A549 (cell line): Measurements from ENCODE around the gene LIN37. TPM values are rescaled to one million over a fixed set of nuclear protein-coding genes. Genes with fewer than 3 reads are reported as not detected.

Experiments used
- BHLHE40 ChIP-seq: IDR thresholded peaks from 2 replicates; pipeline ENCODE4 v1.6.1; 2012; ENCODE audit warnings: low read depth, low read length, inconsistent platforms
- CBX2 ChIP-seq: fragments of 200-600 bp; sonication (generic); IDR thresholded peaks from 2 replicates; pipeline ENCODE4 v1.6.1; 2016; ENCODE audit warnings: low read depth, mild to moderate bottlenecking, borderline replicate concordance
- CBX8 ChIP-seq: fragments of 200-600 bp; sonication (generic); IDR thresholded peaks from 2 replicates; pipeline ENCODE4 v1.6.1; 2016
- CEBPB ChIP-seq, 2 experiments: fragments of >200 bp in 1 of 2; sonication (Bioruptor Twin) in 1 of 2; formaldehyde crosslinking in 1 of 2; IDR thresholded peaks; 2 replicates each; pipeline ENCODE4 v1.6.1; 2012 to 2016
- ESRRA ChIP-seq: fragments of 150-350 bp; IDR thresholded peaks from 2 replicates; pipeline ENCODE4 v1.6.1; 2014; ENCODE audit warnings: mild to moderate bottlenecking, low read length, borderline replicate concordance
- GATA3 ChIP-seq: IDR thresholded peaks from 2 replicates; pipeline ENCODE4 v1.6.1; 2012; ENCODE audit warnings: borderline replicate concordance
- HDAC2 ChIP-seq: fragments of 200-600 bp; sonication (generic); IDR thresholded peaks from 2 replicates; pipeline ENCODE4 v1.6.1; 2016
- HEYL ChIP-seq: fragments of 250-450 bp; sonication (Bioruptor Pico); IDR thresholded peaks from 2 replicates; pipeline ENCODE4 v1.8.0; 2021; ENCODE audit warnings: mild to moderate bottlenecking, moderate library complexity
- HOXA7 ChIP-seq: fragments of 250-450 bp; sonication (Bioruptor Pico); IDR thresholded peaks from 2 replicates; pipeline ENCODE4 v1.5.0; 2020; ENCODE audit warnings: mild to moderate bottlenecking, moderate library complexity
- JUNB ChIP-seq: fragments of >200 bp; sonication (Bioruptor Twin); formaldehyde crosslinking; IDR thresholded peaks from 2 replicates; pipeline ENCODE4 v1.6.1; 2016
- KDM5A ChIP-seq: fragments of 200-600 bp; sonication (generic); IDR thresholded peaks from 2 replicates; pipeline ENCODE4 v1.6.1; 2016; ENCODE audit warnings: antibody characterized with exemption, mild to moderate bottlenecking
- MYC ChIP-seq: IDR thresholded peaks from 2 replicates; pipeline ENCODE4 v1.6.1; 2012; ENCODE audit warnings: mild to moderate bottlenecking, inconsistent platforms, low read length, improper control_type of control experiment, borderline replicate concordance
- PHF8 ChIP-seq: fragments of 200-600 bp; sonication (generic); IDR thresholded peaks from 2 replicates; pipeline ENCODE4 v1.6.1; 2016; ENCODE audit warnings: low read depth, mild to moderate bottlenecking, antibody characterized with exemption, moderate library complexity, borderline replicate concordance
- RARB ChIP-seq: fragments of 250-450 bp; sonication (Bioruptor Pico); IDR thresholded peaks from 2 replicates; pipeline ENCODE4 v1.8.0; 2021; ENCODE audit warnings: mild to moderate bottlenecking, moderate library complexity
- RCOR1 ChIP-seq: fragments of 150-350 bp; IDR thresholded peaks from 2 replicates; pipeline ENCODE4 v1.6.1; 2014; ENCODE audit warnings: antibody characterized with exemption, low read length, low read depth
- RNF2 ChIP-seq: fragments of 200-600 bp; sonication (generic); IDR thresholded peaks from 2 replicates; pipeline ENCODE4 v1.6.1; 2016; ENCODE audit warnings: low read depth, mild to moderate bottlenecking, antibody characterized with exemption, moderate library complexity, borderline replicate concordance
- SMC3 ChIP-seq: fragments of >200 bp; sonication (Bioruptor Twin); formaldehyde crosslinking; IDR thresholded peaks from 3 replicates; pipeline ENCODE4 v1.6.1; 2018; ENCODE audit warnings: inconsistent platforms
- ZNF302 ChIP-seq: fragments of 250-450 bp; sonication (Bioruptor Pico); IDR thresholded peaks from 2 replicates; pipeline ENCODE4 v1.9.0; 2021; ENCODE audit warnings: inconsistent platforms, mild to moderate bottlenecking, moderate library complexity
- ZSCAN20 ChIP-seq: fragments of 250-450 bp; sonication (Bioruptor Pico); IDR thresholded peaks from 2 replicates; pipeline ENCODE4 v1.8.0; 2022; ENCODE audit warnings: mild to moderate bottlenecking, moderate library complexity
- polyA plus RNA-seq, 4 experiments: library from polyadenylated mRNA; depleted of rRNA in 3 of 4; stranded (reverse); fragments of >200 nt; fragmentation: RNase III in 1 of 4; extraction: RNeasy Plus Mini Kit Qiagen cat#74134 plus additional on column Dnase treatment in 1 of 4; gene quantifications; 2 replicates in 3 of 4; 3 replicates in 1 of 4; pipeline ENCODE4 v1.2.3, GENCODE V29; 2011 to 2017
- TF ChIP-seq, protein P1 (sequence below): IDR thresholded peaks from 2 replicates; pipeline ENCODE4 v1.6.1; 2012
- TF ChIP-seq, protein P2 (sequence below): fragments of 250-450 bp; sonication (Bioruptor Pico); IDR thresholded peaks from 2 replicates; pipeline ENCODE4 v1.5.0; 2020; ENCODE audit warnings: low read depth, mild to moderate bottlenecking, moderate library complexity
- TF ChIP-seq, protein P3 (sequence below): IDR thresholded peaks from 2 replicates; pipeline ENCODE4 v1.6.1; 2012; ENCODE audit warnings: low read depth, borderline replicate concordance
- TF ChIP-seq, protein P4 (sequence below): fragments of 200-600 bp; sonication (generic); IDR thresholded peaks from 2 replicates; pipeline ENCODE4 v1.6.1; 2016; ENCODE audit warnings: antibody characterized with exemption, mild to moderate bottlenecking, moderate library complexity

LIN37 gene
- polyA plus RNA-seq, 2 of the 4 experiments (the other 2 are of a cell fraction): 8.1 to 23.1 TPM

DNA sequence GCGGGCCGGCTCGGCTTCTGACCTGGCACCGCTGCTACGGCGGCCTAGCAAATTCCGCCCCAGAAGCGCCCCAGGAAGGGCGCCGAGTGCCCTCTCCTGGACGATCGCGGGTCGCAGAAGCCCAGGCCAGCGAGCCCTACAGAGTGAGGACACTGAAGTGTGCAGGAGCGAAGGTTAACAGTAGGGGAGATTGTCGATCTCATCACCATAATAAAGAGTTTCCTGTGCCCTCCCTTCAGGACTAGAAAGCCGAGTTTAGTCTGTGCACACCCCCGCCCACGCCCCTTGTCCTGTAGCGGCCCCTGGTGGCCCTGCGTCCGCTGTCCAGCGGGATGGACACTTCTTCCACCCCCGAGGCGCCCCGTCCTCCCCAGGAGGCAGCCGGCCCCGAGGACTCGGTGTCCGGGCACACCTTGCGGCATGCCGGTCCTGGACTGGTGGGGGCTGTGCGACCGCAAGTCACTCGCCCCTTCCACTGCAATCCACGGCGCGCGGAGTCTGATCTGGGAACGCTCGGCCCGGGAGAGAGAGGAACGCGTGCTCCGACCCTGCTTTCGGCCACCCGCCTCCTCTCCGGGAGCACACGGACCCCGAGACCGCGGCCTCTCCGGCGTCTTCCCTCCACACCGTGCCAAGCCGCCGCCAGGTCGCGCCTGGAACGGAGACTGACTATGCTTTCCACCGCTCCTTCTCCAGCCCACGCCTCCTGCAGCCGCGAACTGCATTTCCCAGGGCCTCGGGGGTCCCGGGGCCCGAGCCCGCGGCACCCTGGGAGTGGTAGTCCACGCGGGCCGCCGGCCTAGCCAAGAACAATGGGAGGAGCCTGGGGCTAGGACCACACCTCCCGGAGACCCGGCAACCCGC, 31.3 kb upstream of the LIN37 start (continued):
- TF ChIP-seq RNF2: no peak
- TF ChIP-seq KDM5A: peak; percentile 94
- TF ChIP-seq JUNB: no peak
- TF ChIP-seq PHF8: peak; percentile 28
- TF ChIP-seq, protein P1, sequence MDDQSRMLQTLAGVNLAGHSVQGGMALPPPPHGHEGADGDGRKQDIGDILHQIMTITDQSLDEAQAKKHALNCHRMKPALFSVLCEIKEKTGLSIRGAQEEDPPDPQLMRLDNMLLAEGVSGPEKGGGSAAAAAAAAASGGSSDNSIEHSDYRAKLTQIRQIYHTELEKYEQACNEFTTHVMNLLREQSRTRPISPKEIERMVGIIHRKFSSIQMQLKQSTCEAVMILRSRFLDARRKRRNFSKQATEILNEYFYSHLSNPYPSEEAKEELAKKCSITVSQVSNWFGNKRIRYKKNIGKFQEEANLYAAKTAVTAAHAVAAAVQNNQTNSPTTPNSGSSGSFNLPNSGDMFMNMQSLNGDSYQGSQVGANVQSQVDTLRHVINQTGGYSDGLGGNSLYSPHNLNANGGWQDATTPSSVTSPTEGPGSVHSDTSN: 0 out of 2 replicates have a peak, but pooled peaks have one; percentile 54
- peak; percentile 98 for TF ChIP-seq SMC3
- TF ChIP-seq, protein P2, sequence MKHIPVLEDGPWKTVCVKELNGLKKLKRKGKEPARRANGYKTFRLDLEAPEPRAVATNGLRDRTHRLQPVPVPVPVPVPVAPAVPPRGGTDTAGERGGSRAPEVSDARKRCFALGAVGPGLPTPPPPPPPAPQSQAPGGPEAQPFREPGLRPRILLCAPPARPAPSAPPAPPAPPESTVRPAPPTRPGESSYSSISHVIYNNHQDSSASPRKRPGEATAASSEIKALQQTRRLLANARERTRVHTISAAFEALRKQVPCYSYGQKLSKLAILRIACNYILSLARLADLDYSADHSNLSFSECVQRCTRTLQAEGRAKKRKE: 0 out of 2 replicates have a peak, but pooled peaks have one; percentile 16
- TF ChIP-seq CBX2: no peak
- TF ChIP-seq HEYL (CRISPR knock-in tag): no peak
- TF ChIP-seq ZSCAN20: no peak
- no peak for TF ChIP-seq RCOR1
- no peak for TF ChIP-seq RARB (CRISPR knock-in tag)
- TF ChIP-seq CBX8: no peak
- no peak for TF ChIP-seq ZNF302 (CRISPR knock-in tag)
- TF ChIP-seq ESRRA: 0 out of 2 replicates have a peak, but pooled peaks have one; percentile 39
- peak; percentile 87 for TF ChIP-seq MYC
- no peak; the same call in 1 of the 2 replicates for TF ChIP-seq GATA3
- TF ChIP-seq HDAC2: no peak
- TF ChIP-seq, protein P3, sequence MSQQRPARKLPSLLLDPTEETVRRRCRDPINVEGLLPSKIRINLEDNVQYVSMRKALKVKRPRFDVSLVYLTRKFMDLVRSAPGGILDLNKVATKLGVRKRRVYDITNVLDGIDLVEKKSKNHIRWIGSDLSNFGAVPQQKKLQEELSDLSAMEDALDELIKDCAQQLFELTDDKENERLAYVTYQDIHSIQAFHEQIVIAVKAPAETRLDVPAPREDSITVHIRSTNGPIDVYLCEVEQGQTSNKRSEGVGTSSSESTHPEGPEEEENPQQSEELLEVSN: peak; percentile 78; the same call in 1 of the 2 replicates
- TF ChIP-seq, protein P4, sequence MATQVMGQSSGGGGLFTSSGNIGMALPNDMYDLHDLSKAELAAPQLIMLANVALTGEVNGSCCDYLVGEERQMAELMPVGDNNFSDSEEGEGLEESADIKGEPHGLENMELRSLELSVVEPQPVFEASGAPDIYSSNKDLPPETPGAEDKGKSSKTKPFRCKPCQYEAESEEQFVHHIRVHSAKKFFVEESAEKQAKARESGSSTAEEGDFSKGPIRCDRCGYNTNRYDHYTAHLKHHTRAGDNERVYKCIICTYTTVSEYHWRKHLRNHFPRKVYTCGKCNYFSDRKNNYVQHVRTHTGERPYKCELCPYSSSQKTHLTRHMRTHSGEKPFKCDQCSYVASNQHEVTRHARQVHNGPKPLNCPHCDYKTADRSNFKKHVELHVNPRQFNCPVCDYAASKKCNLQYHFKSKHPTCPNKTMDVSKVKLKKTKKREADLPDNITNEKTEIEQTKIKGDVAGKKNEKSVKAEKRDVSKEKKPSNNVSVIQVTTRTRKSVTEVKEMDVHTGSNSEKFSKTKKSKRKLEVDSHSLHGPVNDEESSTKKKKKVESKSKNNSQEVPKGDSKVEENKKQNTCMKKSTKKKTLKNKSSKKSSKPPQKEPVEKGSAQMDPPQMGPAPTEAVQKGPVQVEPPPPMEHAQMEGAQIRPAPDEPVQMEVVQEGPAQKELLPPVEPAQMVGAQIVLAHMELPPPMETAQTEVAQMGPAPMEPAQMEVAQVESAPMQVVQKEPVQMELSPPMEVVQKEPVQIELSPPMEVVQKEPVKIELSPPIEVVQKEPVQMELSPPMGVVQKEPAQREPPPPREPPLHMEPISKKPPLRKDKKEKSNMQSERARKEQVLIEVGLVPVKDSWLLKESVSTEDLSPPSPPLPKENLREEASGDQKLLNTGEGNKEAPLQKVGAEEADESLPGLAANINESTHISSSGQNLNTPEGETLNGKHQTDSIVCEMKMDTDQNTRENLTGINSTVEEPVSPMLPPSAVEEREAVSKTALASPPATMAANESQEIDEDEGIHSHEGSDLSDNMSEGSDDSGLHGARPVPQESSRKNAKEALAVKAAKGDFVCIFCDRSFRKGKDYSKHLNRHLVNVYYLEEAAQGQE: no peak
- 0 out of 2 replicates have a peak, but pooled peaks have one; percentile 11 for TF ChIP-seq BHLHE40
- TF ChIP-seq HOXA7 (CRISPR knock-in tag): no peak
- TF ChIP-seq CEBPB (IDR thresholded peaks at IDR 0.05): no peak
